ENCODE data around the gene ZNF580.

The ZNF580 gene

DNA sequence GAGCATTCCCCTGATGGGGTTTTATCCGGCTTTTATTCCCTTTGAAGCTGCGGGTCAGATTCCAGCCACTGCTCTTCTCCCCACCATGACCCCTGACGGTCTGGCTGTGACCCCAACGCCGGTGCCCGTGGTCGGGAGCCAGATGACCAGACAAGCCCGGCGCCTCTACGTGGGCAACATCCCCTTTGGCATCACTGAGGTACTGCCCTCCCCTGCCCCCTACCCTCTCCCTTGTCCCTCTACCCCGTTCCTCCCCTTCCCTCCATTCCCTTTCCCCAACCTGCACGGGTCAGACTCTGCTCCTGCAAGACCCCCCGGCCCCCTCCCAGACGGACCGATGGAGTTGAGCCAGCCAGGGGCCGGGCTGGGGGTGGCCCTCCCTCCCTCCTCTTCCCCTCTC is 20.2 kb downstream of the ZNF580 start:
- Histone ChIP-seq H3K9me3 (ENCODE audit: control insufficient read depth, low read length) (no peaks in the 10 kb centered on the region), H3K4me3 (ENCODE audit: insufficient read depth, low read depth, low read length) (no peak overlapping the region), H3K4me1 (ENCODE audit: control insufficient read depth, insufficient read depth, low read length) (peaks cover 14% of the 10 kb centered on the region), H3K27me3 (ENCODE audit: control insufficient read depth, insufficient read depth, low read length, poor library complexity, severe bottlenecking) (no peaks in the 10 kb centered on the region), H3K36me3 (ENCODE audit: control insufficient read depth, insufficient read depth, low read length) (peaks cover 47% of the 10 kb centered on the region), H3K27ac (ENCODE audit: insufficient read depth, low read depth, low read length, poor library complexity, severe bottlenecking) (no peak overlapping the region)
- 94 to 95% methylated on average over 16 of the region's 16 CpGs for WGBS, 2 experiments

DNA sequence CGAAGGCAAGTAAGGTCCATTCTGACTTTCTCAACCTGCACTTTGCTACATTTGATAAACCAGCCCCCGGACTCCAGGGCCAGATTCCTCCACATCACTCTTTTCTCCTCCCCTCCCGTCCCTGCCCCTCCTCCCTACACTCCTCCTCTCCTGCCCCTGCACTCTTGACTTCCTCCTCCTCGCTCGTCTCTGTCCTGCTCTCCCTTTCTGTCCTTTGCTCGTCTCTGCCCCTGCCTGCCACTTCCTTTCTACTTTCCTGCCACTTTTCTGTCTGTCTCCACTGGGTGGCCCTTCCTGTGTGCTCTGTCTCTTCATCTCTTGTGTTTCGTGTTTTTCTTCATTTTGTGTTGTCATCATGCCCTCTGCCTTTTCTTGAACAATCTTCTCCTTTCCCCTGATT is 21.0 kb downstream of the ZNF580 start:
- no peaks in the 10 kb centered on the region for H3K9me3 ChIP-seq (ENCODE audit: control insufficient read depth, low read length)
- no peak overlapping the region for H3K27ac ChIP-seq (ENCODE audit: insufficient read depth, low read depth, low read length, poor library complexity, severe bottlenecking)
- H3K27me3 ChIP-seq (ENCODE audit: control insufficient read depth, insufficient read depth, low read length, poor library complexity, severe bottlenecking), result no peaks in the 10 kb centered on the region
- peaks cover 56% of the 10 kb centered on the region for H3K36me3 ChIP-seq (ENCODE audit: control insufficient read depth, insufficient read depth, low read length)
- no peak overlapping the region for H3K4me3 ChIP-seq (ENCODE audit: insufficient read depth, low read depth, low read length)
- WGBS, 2 experiments, result 90 to 91% methylated on average over 7 of the region's 7 CpGs
- peaks cover 8% of the 10 kb centered on the region for H3K4me1 ChIP-seq (ENCODE audit: control insufficient read depth, insufficient read depth, low read length)

DNA sequence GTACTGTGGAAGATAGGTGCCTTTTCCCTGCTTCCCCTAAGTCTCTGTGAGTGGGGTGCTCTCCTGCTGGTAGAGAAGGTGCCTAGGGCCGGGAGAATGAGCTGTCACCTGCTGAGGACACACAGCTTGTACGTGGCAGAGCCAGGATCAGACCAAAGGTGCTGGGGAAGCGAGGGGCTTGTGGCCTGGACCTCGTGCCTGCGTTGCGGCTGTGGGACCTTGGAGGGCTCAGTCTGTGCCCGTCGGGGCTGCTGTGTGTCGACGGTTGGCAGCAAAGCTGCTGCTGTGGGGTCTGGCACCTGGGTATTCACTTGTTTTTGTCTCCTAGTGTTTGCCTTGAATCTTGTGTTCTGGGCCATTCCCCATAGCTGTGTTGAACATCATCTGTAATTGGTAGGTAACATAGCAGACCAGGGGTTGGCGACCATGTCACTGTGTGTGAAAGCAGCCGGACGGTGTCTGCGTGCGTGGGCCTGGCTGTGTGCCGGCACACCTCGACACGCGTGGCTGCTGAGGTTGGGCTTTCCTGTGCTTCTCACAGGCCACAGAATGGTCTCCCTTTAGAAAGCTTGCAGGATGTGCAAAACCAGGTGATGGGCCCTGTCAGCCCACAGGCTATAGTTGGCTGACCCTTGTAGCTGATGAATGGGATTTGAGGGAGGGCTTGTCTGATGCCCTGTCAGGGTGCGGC is 23.2 kb downstream of the ZNF580 start:
- H3K4me1 ChIP-seq (ENCODE audit: control insufficient read depth, insufficient read depth, low read length), result no peaks in the 10 kb centered on the region
- H3K36me3 ChIP-seq (ENCODE audit: control insufficient read depth, insufficient read depth, low read length), result peaks cover 77% of the 10 kb centered on the region
- 92 to 93% methylated on average over 20 of the region's 20 CpGs for WGBS, 2 experiments
- no peak overlapping the region for H3K27ac ChIP-seq (ENCODE audit: insufficient read depth, low read depth, low read length, poor library complexity, severe bottlenecking)
- no peak overlapping the region for H3K4me3 ChIP-seq (ENCODE audit: insufficient read depth, low read depth, low read length)
- no peaks in the 10 kb centered on the region for H3K9me3 ChIP-seq (ENCODE audit: control insufficient read depth, low read length)
- no peaks in the 10 kb centered on the region for H3K27me3 ChIP-seq (ENCODE audit: control insufficient read depth, insufficient read depth, low read length, poor library complexity, severe bottlenecking)

- H3K4me3 ChIP-seq (ENCODE audit: insufficient read depth, low read depth, low read length), result no peak overlapping the region
- H3K36me3 ChIP-seq (ENCODE audit: control insufficient read depth, insufficient read depth, low read length), result peaks cover 77% of the 10 kb centered on the region
- no peaks in the 10 kb centered on the region for H3K27me3 ChIP-seq (ENCODE audit: control insufficient read depth, insufficient read depth, low read length, poor library complexity, severe bottlenecking)
- H3K9me3 ChIP-seq (ENCODE audit: control insufficient read depth, low read length), result no peaks in the 10 kb centered on the region
- no peak overlapping the region for H3K27ac ChIP-seq (ENCODE audit: insufficient read depth, low read depth, low read length, poor library complexity, severe bottlenecking)
- H3K4me1 ChIP-seq (ENCODE audit: control insufficient read depth, insufficient read depth, low read length), result no peaks in the 10 kb centered on the region
- 93 to 95% methylated on average over 12 of the region's 12 CpGs for WGBS, 2 experiments
These were observed 25.7 kb downstream of the ZNF580 start for GRCh38 chr19:55666343-55667005.

DNA sequence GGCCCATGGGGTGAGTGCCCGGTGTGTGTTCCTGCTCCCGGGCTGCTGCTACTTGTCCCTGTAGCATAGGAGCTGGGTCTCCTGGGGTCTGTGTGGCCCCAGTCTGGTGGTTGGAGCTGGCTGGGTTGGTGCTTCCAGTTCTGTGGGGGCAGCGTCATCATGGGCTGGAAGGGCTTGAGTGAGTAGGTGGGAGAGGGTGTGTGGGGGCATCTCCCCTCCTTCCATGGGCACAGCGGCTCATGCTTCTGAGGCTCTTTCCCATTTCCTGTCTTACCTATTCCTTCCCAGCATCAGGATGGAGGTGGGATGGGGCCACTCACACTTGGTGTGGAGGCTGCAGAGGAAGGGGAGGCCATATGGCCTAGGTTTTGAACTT is 26.2 kb downstream of the ZNF580 start:
- no peaks in the 10 kb centered on the region for H3K9me3 ChIP-seq (ENCODE audit: control insufficient read depth, low read length)
- no peak overlapping the region for H3K4me3 ChIP-seq (ENCODE audit: insufficient read depth, low read depth, low read length)
- WGBS, 2 experiments, result 95 to 98% methylated on average over 4 of the region's 4 CpGs
- H3K27ac ChIP-seq (ENCODE audit: insufficient read depth, low read depth, low read length, poor library complexity, severe bottlenecking), result no peak overlapping the region
- H3K36me3 ChIP-seq (ENCODE audit: control insufficient read depth, insufficient read depth, low read length), result peaks cover 71% of the 10 kb centered on the region
- no peaks in the 10 kb centered on the region for H3K27me3 ChIP-seq (ENCODE audit: control insufficient read depth, insufficient read depth, low read length, poor library complexity, severe bottlenecking)
- no peaks in the 10 kb centered on the region for H3K4me1 ChIP-seq (ENCODE audit: control insufficient read depth, insufficient read depth, low read length)

- Histone ChIP-seq H3K27me3 (ENCODE audit: control insufficient read depth, insufficient read depth, low read length, poor library complexity, severe bottlenecking) (no peaks in the 10 kb centered on the region), H3K4me1 (ENCODE audit: control insufficient read depth, insufficient read depth, low read length) (no peaks in the 10 kb centered on the region), H3K9me3 (ENCODE audit: control insufficient read depth, low read length) (no peaks in the 10 kb centered on the region), H3K36me3 (ENCODE audit: control insufficient read depth, insufficient read depth, low read length) (peaks cover 68% of the 10 kb centered on the region), H3K4me3 (ENCODE audit: insufficient read depth, low read depth, low read length) (no peak overlapping the region), H3K27ac (ENCODE audit: insufficient read depth, low read depth, low read length, poor library complexity, severe bottlenecking) (no peak overlapping the region)
- WGBS, 2 experiments, result 93 to 97% methylated on average over 12 of the region's 12 CpGs
These were observed 26.7 kb downstream of the ZNF580 start for GRCh38 chr19:55667511-55667910.

DNA sequence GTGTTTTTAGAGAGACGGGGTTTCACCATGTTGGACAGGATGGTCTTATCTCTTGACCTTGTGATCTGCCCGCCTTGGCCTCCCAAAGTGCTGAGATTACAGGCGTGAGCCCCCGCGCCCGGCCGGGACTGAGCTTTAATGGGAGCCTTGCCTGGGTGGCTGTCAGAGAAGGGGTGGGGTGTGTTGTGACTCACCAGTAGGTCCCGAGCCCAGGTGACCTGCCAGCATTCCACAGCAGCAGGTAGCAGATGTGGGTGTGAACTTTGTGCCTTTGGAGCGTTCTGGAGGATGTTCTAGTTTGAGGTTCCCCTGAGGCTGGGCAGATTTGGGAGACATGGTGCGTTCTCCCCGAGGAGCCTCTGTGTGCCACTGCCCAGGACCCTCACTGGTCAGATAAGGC is 27.2 kb downstream of the ZNF580 start:
- no peaks in the 10 kb centered on the region for H3K4me1 ChIP-seq (ENCODE audit: control insufficient read depth, insufficient read depth, low read length)
- H3K27me3 ChIP-seq (ENCODE audit: control insufficient read depth, insufficient read depth, low read length, poor library complexity, severe bottlenecking), result no peaks in the 10 kb centered on the region
- H3K27ac ChIP-seq (ENCODE audit: insufficient read depth, low read depth, low read length, poor library complexity, severe bottlenecking), result no peak overlapping the region
- no peaks in the 10 kb centered on the region for H3K9me3 ChIP-seq (ENCODE audit: control insufficient read depth, low read length)
- peaks cover 64% of the 10 kb centered on the region for H3K36me3 ChIP-seq (ENCODE audit: control insufficient read depth, insufficient read depth, low read length)
- no peak overlapping the region for H3K4me3 ChIP-seq (ENCODE audit: insufficient read depth, low read depth, low read length)
- 95 to 97% methylated on average over 11 of the region's 11 CpGs for WGBS, 2 experiments

GRCh38 chr19:55668603-55669348 is 28.0 kb downstream of the ZNF580 start:
- peaks cover 55% of the 10 kb centered on the region for H3K36me3 ChIP-seq (ENCODE audit: control insufficient read depth, insufficient read depth, low read length)
- H3K27ac ChIP-seq (ENCODE audit: insufficient read depth, low read depth, low read length, poor library complexity, severe bottlenecking), result no peak overlapping the region
- H3K4me3 ChIP-seq (ENCODE audit: insufficient read depth, low read depth, low read length), result no peak overlapping the region
- peaks cover 4% of the 10 kb centered on the region for H3K4me1 ChIP-seq (ENCODE audit: control insufficient read depth, insufficient read depth, low read length)
- no peaks in the 10 kb centered on the region for H3K9me3 ChIP-seq (ENCODE audit: control insufficient read depth, low read length)
- no peaks in the 10 kb centered on the region for H3K27me3 ChIP-seq (ENCODE audit: control insufficient read depth, insufficient read depth, low read length, poor library complexity, severe bottlenecking)
- 90 to 93% methylated on average over 30 of the region's 30 CpGs for WGBS, 2 experiments

DNA sequence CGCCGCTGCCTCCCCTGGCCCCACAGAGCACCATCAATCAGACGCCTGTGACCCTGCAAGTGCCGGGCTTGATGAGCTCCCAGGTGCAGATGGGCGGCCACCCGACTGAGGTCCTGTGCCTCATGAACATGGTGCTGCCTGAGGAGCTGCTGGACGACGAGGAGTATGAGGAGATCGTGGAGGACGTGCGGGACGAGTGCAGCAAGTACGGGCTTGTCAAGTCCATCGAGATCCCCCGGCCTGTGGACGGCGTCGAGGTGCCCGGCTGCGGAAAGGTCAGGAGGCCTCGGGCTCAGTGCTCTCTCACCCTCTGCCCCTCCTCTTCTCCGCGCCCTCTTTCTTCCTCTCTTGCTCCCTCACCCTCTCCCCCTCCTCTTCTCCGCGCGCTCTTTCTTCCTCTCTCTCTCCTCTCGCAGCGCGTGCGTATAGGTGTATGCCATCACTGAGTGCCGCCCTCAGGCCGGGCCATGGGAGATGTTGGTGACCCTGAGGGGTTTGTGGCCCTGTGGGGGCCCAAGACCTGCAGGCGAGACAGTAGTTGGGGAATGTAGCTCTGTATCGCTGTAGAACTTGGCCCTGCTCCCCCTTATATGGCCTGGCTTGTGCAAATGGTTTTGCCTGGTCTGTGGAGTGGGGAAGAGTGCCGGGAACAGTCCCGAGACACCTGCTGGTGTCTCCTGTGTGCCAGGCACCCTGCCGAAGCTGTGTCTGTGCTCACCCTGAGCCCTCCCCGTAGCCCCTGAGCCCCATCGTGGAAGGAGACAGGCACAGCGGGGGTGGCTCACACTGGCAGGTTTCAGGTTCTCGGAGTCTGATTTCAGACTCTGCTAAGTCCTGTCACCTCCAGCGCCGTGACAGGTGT is 28.8 kb downstream of the ZNF580 start:
- Histone ChIP-seq H3K27me3 (ENCODE audit: control insufficient read depth, insufficient read depth, low read length, poor library complexity, severe bottlenecking) (no peaks in the 10 kb centered on the region), H3K4me3 (ENCODE audit: insufficient read depth, low read depth, low read length) (no peak overlapping the region), H3K27ac (ENCODE audit: insufficient read depth, low read depth, low read length, poor library complexity, severe bottlenecking) (no peak overlapping the region), H3K36me3 (ENCODE audit: control insufficient read depth, insufficient read depth, low read length) (peaks cover 48% of the 10 kb centered on the region), H3K4me1 (ENCODE audit: control insufficient read depth, insufficient read depth, low read length) (peaks cover 4% of the 10 kb centered on the region), H3K9me3 (ENCODE audit: control insufficient read depth, low read length) (no peaks in the 10 kb centered on the region)
- 93 to 94% methylated on average over 40 to 43 of the region's 43 CpGs for WGBS, 2 experiments

All from ectodermal cell (in vitro differentiated cells).